H7 (cell line): Measurements from ENCODE around the gene SLC25A31. TPM values are rescaled to one million over a fixed set of nuclear protein-coding genes. Genes with fewer than 3 reads are reported as not detected.

ENCODE experiments used
- DNase-seq: peaks from one replicate; pipeline ENCODE4 v3.0.0; 2012
- H3K27me3 ChIP-seq: 2 replicates; pipeline ENCODE4 v1.6.0; 2011; ENCODE audit warnings: mild to moderate bottlenecking, low read length; ENCODE audit not compliant: control insufficient read depth, insufficient read depth
- H3K36me3 ChIP-seq: replicated peaks from 2 replicates; pipeline ENCODE4 v1.5.1; 2011; ENCODE audit warnings: low read length; ENCODE audit not compliant: control insufficient read depth, insufficient read depth
- H3K4me3 ChIP-seq: 2 replicates; pipeline ENCODE4 v1.5.1; 2011; ENCODE audit warnings: low read depth, mild to moderate bottlenecking, control low read depth, low read length, moderate library complexity; ENCODE audit not compliant: insufficient read depth
- total RNA-seq: library from RNA; depleted of rRNA; stranded (reverse); fragments of >200 nt; shearing (Covaris generic); gene quantifications from 2 replicates; pipeline ENCODE4 v1.2.3, GENCODE V29; 2014; rRNA removed

Gene SLC25A31
- total RNA-seq = 0.07 TPM in 1 of 2 replicates, not detected in the other

DNA sequence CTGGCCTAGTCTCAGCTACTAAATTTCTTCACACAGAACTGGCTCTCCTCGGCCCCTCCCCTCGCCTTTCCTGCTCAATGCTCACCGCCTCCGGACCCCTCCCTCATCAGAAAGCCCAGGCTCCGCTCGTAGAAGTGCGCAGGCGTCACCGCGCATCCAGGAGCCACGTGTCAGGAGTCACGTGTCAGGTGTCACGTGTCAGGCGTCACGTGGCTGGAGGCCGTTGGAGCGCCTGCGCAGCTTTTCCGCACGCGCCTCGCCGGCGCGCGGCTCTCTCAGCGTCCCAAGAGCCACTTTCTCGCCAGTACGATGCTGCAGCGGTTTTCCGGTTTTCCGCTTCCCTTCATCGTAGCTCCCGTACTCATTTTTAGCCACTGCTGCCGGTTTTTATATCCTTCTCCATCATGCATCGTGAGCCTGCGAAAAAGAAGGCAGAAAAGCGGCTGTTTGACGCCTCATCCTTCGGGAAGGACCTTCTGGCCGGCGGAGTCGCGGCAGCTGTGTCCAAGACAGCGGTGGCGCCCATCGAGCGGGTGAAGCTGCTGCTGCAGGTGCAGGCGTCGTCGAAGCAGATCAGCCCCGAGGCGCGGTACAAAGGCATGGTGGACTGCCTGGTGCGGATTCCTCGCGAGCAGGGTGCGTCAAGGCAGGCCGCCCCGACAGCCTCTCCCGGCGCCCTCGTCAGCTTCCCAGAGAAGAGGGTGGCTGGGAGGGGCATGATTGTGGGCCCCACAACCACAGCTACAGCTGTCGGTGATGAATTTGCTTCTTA is at the start of gene SLC25A31:
TSS of gene SLC25A31 (plus strand) at position 259 of the 772 bp plus-strand sequence. CDS start at position 405, 146 bp downstream.
- Histone ChIP-seq H3K27me3 (no peaks in the 10 kb centered on the region), H3K4me3 (no peak within 1 kb of the TSS), H3K36me3 (no peaks in the 10 kb centered on the region)
- peak; percentile 23 for DNase-seq

DNA sequence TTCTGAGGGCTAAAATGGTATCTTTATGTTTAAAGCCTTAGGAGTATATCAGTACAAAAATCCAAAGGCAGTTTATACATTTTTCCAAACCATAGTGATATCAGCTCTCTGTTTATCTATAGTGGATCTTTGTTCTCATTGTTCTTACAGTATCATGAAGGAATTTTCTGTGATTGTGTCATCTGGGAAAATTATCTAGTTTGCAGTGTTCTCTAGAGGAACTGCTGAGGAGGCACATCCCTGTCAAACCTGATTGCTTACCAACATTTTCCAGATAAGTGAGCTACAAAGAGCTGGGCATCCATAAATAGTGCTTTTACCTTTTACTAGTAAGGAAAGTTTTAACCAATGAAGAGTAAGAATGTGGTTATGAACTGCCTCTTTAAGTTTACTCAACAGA is 44.9 kb upstream of the SLC25A31 start:
- no peaks in the 10 kb centered on the region for H3K27me3 ChIP-seq
- H3K4me3 ChIP-seq = no peak overlapping the region
- DNase-seq = no peak
- H3K36me3 ChIP-seq = no peaks in the 10 kb centered on the region

DNA sequence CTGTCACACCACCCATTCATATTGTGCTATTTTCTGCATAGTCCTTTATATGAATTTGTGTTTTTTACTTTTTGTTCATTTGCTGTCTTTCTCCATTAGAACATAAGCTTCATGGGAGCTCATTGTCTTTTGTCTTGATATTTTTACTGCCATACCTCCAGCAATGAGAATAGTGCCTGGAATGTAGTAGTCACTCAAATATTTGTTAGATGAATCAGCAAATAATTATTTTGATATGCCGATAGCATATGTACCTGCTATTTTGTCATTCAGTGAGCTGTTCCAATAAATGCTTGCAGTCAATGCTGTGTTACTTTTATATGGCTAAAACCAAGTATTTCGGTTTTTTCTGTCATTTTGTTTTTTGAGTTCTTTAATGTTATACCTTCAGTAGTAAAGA is 43.5 kb upstream of the SLC25A31 start:
- DNase-seq = no peak
- Histone ChIP-seq H3K4me3 (no peak overlapping the region), H3K36me3 (no peaks in the 10 kb centered on the region), H3K27me3 (no peaks in the 10 kb centered on the region)

DNA sequence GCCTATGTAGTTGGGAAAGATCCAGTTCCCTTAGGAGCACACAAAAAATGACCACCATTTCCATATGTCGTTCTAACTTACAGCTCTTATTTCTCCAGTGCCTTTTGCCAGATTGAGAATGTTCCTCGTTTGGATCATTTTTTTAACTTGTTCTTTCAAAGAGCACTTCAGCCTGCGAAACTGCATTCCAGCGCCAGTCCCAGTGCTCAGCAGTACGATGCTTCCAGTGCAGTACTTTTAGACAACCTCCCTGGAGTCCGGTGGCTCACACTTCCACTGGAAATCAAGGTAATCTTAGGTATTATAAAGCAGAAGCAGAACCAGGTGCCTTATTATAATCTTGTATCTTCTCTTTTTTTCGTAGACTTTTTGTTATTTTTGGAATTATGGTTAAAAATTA is 42.6 kb upstream of the SLC25A31 start:
- DNase-seq = no peak

DNA sequence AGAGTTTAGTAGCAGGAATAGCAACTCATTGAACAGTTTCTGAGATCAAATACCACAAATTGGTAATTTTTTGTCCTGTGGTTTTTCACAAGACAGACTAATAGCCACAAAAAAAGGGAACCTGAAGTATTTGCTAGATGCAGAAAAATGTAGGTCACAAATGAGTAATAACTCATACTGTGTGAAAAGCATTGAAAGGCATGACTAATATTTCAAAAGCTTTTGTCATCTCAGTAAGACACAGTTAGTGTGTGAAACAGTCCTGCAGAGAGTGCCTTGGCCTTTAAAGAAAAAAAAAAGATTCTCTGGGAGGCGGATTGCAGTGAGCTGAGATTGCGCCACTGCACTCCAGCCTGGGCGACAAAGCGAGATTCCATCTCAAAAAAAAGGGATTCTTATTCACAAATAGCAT is 31.4 kb upstream of the SLC25A31 start:
- Histone ChIP-seq H3K4me3 (no peak overlapping the region), H3K27me3 (no peaks in the 10 kb centered on the region), H3K36me3 (no peaks in the 10 kb centered on the region)
- no peak for DNase-seq

More for the DNA sequence above, 42.6 kb upstream of the SLC25A31 start:
- Histone ChIP-seq H3K36me3 (no peaks in the 10 kb centered on the region), H3K4me3 (no peak overlapping the region), H3K27me3 (no peaks in the 10 kb centered on the region)

DNA sequence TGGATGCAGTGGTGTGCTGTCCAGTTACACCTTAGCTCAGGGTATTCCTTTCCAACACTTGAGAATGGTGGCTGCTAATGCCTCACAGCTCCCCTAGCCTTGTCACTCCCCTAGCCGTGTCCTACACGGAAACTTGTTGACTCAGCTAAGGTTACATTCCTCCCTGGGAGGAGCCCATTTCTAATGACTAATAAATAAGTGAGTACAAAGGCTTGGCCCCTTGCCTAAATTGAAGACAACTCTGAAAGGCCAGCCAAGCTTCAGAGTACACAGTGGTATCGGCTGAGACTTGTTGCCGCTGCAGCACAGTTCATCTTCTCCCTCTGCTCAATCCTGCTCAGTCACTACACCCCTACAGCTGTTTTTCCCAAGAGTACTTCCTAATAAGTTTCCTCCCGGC is 21.2 kb upstream of the SLC25A31 start:
- no peak for DNase-seq
- Histone ChIP-seq H3K4me3 (no peak overlapping the region), H3K36me3 (peaks cover 7% of the 10 kb centered on the region), H3K27me3 (no peaks in the 10 kb centered on the region)

DNA sequence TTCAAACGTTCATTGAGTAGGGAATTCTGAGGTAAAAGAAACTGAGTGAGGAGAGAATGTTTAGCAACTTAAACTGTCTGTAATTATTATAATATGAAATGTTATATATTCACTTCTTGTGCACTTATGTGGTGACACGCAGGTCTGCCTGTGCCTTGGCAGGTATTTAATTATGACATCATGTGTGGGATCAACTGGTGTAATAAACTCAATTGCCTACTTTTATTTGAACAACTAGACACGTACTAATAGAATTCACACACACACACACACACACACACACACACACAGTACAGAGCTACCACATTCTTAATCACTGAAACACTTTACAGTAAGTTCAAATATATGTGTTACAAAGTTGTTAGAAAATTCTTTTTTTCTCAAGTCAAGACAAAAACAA is 20.7 kb upstream of the SLC25A31 start:
- DNase-seq = no peak
- peaks cover 7% of the 10 kb centered on the region for H3K36me3 ChIP-seq
- no peaks in the 10 kb centered on the region for H3K27me3 ChIP-seq
- H3K4me3 ChIP-seq = no peak overlapping the region

DNA sequence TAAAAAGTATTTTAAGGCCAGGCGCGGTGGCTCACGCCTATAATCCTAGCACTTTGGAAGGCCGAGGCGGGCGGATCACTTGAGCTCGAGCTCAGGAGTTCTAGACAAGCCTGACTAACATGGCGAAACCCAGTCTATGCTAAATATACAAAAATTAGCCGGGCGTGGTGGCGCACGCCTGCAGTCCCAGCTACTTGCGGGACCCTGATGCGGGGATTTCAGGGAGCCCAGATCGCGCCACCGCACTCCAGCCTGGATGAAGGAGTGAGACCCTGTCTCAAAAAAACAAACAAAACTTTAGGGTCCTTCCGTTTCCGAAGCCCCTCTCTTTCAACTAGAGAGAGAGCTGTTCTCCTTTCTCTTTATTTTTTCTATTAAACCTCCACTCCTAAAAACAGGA is 1.2 kb downstream of the SLC25A31 start:
- no peaks in the 10 kb centered on the region for H3K36me3 ChIP-seq
- DNase-seq = no peak
- H3K27me3 ChIP-seq = no peaks in the 10 kb centered on the region
- H3K4me3 ChIP-seq = no peak overlapping the region

DNA sequence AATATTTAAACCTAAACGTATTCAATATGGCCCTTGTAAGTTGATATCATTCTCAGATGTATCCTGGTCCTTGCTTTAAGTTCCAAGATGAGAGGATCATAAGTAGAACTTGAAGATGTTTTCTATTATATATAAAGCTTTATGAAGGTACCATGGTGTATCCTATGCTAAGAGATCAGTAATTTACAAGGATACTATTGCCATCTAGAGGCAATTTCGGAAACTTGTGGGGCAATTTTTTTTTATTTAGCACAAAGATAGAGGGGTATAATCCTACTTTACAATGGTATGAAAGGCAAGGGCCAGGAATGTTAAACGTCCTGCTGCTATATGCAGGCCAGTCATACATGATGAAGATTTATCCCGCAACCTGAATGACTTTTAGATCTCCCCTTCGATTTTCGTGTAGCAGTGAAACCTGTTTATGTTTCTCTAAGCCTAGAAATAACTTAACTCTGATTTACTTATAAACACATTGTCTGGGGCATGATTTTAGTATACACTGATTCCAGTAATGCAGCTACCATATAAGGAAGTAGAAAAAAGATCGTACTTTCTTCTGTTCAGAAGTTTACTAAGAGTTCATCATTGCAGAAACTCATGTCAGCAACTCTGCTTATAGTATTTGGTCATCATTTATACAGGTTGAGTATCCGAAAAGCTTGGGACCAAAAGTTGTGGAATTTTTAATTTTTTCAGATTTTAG is 2.6 kb downstream of the SLC25A31 start:
- H3K4me3 ChIP-seq = no peak overlapping the region
- DNase-seq = peak; percentile 63
- no peaks in the 10 kb centered on the region for H3K36me3 ChIP-seq
- no peaks in the 10 kb centered on the region for H3K27me3 ChIP-seq

DNA sequence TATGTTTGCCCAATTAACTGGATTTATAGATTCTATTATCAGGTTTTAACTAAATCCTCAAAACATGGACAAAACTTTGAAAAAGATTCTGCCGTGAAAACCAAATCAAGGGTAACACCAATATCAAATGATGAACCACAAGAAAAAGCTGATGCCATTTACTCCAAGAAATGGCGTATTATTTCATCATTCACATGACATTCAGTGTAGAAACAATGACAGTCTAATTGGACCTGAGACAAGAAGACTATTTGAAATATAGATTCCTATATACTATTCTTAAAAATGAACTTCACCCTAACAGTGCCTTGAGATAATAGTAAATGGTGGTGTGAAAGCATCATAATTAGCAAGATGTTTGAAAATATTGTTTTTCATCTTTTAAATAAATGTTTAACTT is 4.8 kb downstream of the SLC25A31 start:
- H3K27me3 ChIP-seq = no peaks in the 10 kb centered on the region
- DNase-seq = no peak
- H3K4me3 ChIP-seq = no peak overlapping the region

DNA sequence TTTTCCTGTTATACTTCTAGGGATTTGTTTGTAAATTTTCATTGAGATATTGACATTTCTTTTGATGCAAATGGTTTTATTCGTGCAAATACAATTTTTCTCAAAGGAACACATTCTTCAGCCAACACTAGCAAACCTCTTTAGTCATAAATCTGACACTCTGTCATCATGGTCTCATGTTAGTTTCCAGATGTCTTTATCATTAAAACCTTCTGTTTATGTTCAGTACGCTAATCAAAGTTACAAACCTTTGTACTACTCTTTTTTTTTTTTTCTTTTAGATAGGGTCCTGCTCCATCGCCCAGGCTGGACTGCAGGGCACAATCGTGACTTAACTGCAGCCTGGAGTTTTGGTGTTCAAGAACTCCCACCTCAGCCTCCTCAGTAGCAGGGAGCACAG is 7.1 kb downstream of the SLC25A31 start:
- no peaks in the 10 kb centered on the region for H3K36me3 ChIP-seq
- H3K4me3 ChIP-seq = no peak overlapping the region
- H3K27me3 ChIP-seq = no peaks in the 10 kb centered on the region
- no peak for DNase-seq

More for the DNA sequence above, 4.8 kb downstream of the SLC25A31 start:
- H3K36me3 ChIP-seq = no peaks in the 10 kb centered on the region

DNA sequence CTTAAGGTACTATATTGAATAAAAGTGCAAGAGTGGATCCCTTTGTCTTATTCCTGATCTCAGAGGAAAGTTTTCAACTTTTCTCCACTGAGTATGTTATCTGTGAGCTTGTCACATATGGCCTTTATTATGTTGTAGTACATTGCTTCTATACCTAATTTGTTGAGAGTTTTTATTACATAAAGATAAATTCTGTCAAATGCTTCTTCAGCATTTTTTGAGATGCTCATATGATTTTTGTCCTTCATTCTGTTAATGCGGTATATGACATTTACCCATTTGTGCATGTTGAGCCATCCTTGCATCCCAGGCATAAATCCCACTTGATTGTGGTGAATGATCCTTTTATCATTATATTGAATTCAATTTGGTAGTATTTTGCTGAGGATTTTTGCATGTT is 11.0 kb downstream of the SLC25A31 start:
- no peaks in the 10 kb centered on the region for H3K27me3 ChIP-seq
- no peak for DNase-seq

DNA sequence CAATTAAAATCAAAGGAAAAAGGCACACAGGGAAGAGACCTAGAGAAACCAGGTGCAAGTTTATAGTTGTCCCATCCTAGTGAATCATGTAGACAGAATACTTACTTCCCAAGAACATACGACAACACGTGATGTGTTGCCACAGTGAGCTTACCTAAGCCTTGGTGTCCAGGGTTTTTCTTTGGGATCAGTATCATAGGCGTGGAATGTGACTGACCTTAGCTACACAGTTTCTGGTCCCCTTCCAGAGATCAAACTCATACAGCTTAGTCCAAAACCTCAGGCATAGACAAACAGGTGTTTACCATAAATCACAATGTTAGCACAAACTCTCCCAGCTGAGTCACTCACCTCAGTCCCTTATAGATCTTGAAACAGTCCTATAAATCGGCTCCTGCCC is 17.7 kb downstream of the SLC25A31 start:
- DNase-seq = no peak
- Histone ChIP-seq H3K36me3 (no peaks in the 10 kb centered on the region), H3K4me3 (no peak overlapping the region), H3K27me3 (no peaks in the 10 kb centered on the region)

More for the DNA sequence above, 11.0 kb downstream of the SLC25A31 start:
- no peak overlapping the region for H3K4me3 ChIP-seq
- no peaks in the 10 kb centered on the region for H3K36me3 ChIP-seq

DNA sequence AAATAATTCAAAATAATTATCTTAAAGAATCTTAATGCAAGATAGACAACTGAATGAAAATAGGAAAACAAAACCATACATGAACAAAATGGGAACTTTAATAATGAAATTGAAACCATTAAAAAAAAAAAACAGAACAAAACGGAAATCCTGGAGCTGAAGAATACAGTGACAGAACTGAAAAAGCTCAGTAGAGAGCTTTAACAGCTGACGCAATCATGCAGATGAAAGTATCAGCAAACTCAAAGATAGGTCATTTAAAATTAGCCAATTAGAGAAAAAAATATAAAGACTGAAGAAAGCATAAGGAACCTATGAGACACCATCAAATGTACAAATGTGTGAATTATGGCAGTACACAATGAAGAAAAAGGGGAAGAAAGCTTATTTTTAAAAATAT is 18.8 kb downstream of the SLC25A31 start:
- no peak for DNase-seq
- H3K4me3 ChIP-seq = no peak overlapping the region

DNA sequence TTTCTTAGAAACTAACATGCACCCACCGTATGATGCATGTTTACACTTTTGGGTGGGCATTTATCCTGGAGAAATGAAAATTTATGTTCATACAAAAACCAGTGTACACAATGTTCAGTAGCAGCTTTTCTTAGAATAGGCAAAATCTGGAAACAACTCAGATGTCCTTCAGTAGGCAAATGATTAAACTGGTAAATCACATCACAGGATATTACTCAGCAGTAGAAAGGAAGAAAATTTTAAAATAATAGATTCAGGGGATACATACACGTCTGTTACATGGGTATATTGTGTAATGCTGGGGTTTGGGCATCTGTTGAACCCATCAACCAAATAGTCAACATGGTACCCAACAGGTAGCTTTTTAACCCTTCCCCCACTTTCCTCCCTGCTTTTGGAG is 26.7 kb downstream of the SLC25A31 start:
- H3K4me3 ChIP-seq = no peak overlapping the region
- no peaks in the 10 kb centered on the region for H3K36me3 ChIP-seq
- no peaks in the 10 kb centered on the region for H3K27me3 ChIP-seq
- no peak for DNase-seq

More for the DNA sequence above, 18.8 kb downstream of the SLC25A31 start:
- Histone ChIP-seq H3K27me3 (no peaks in the 10 kb centered on the region), H3K36me3 (no peaks in the 10 kb centered on the region)
